GM19372 (cell line): ENCODE results near the gene RALGAPA2.
"Not testable (repeated sequence)": the region's sequence is repeated elsewhere in the genome, so short reads cannot be mapped to it uniquely, and the experiment has no call there.

Source experiments
- ATAC-seq: cut with Tn5 transposase; IDR thresholded peaks from one replicate; pipeline ENCODE4 v1.9.1; 2021; ENCODE audit warnings: mild to moderate bottlenecking, low read depth, moderate library complexity; ENCODE audit not compliant: unreplicated experiment

Gene RALGAPA2

DNA sequence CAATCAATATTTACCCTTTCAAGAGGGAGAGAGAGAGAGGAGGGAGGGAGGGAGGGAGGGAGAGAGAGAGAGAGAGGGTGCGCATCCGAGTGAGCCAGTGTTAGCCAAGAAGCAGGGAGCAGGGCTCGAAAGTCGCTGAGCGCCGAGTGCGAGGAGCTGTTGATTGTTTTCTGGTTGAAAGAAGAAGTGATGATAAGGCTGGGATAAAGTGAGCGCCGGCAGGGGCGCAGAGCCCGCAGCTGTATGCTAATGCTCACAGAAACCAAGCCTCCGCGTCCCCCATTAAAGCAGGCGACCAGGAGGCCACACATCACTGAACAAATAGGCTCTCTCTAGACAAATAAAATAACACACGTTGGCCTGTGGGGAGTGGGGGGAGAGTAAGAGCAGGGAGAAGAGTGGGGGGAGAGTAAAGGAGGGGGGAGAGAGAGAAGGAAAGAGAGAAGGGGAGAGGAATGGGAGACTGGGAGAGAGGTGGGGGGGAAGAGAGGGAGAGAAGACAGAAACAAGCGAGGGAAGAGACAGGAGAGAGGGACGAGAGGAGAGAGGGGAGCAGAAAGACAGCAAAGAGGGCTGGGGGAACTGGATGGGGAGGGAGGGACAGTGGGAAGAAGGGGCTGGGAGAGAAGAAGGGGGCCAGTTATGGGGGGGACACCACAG, 349.5 kb downstream of the RALGAPA2 start:
- ATAC-seq = no peak

- ATAC-seq = no peak
Observed at GRCh38 chr20:20360464-20360863, 352.0 kb downstream of the RALGAPA2 start.

GRCh38 chr20:20359628-20360027, 352.8 kb downstream of the RALGAPA2 start:
- ATAC-seq = no peak

DNA sequence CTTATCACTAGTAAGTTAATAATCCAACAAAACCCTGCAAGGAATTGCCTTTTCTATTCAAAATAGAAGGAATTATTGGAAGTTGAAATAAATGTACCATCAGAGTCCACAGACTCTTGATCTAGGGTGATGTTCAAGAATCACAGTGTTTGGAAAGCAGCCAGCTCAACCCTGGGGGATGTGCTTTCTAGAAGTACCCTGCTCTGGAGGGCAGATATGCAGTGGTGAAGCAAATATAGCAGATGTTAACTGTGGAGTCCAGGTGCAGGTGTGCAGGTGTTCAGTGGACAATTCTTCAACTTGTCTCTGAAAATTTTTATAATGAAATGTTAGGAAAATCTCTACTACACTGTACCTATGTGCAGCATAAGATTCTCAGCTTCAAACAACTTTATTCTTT, 353.6 kb downstream of the RALGAPA2 start:
- ATAC-seq = no peak

- ATAC-seq = not testable (repeated sequence)
Observed at GRCh38 chr20:20355503-20355902, 356.9 kb downstream of the RALGAPA2 start.

DNA sequence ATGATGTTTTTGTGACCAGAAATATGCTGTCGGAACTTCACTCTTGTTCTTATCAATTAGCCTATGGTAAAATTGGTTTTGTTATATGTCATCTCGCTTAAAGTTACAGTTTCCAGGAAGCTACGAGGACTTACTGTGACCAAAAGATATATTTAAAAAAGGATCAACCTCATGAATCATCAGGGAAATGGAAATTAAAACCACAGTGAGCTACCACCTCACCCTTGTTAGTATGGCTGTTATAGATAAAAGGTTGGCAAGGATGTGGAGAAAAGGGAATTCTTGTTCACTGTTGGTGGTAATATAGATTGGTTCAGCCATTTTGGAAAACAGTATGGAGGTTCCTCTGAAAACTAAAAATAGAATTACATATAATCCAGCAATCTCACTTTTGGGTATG, 358.9 kb downstream of the RALGAPA2 start:
- ATAC-seq = no peak

- ATAC-seq = no peak
Observed at GRCh38 chr20:20344476-20344875, 368.0 kb downstream of the RALGAPA2 start.

DNA sequence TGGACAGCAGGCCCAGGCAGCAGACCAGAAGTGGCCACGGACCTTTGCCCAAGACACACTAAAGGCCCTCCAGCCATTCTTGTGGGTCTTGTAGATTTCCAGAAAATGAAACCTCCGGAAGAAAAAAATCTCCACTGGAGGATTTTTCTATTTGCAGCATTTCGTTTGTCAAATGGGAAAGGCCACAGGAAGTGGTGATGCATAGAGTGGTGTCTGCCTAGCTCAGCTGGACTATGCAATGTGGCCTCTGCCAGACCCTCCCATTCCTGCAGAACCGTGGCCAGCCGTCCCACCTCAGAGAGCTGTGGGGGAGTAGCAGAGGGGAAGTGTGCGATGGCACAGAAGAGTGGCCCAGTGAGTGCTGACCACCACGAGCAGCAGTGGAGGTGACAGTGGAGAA, 368.5 kb downstream of the RALGAPA2 start:
- ATAC-seq = no peak
